Limb (tissue), 2 donors: Measurements from ENCODE around the gene MRPS23.
A peak's percentile ranks its signal among the peaks of the same experiment; 100 is the strongest.

Source experiments
- DNase-seq, 2 donors: peaks; one replicate each; pipeline ENCODE4 v3.0.0-alpha.2; 2016; ENCODE audit errors: extremely low spot score in 2 of 2

Gene MRPS23

GRCh38 chr17:57849874-57850754, at the start of gene MRPS23:
Gene MRPS23, minus strand, starts transcription at chr17:57850044. Its CDS starts 34 bp downstream, at chr17:57850010.
- peak; percentile 97 to 98 for DNase-seq

GRCh38 chr17:57899391-57899790, 49.5 kb upstream of the MRPS23 start:
- no peak for DNase-seq

- peak; percentile 88 to 93 for DNase-seq
Measured at GRCh38 chr17:57898487-57899311, 48.9 kb upstream of the MRPS23 start.

- peak in 1 of 2 donors; percentile 80 for DNase-seq
Measured at GRCh38 chr17:57895382-57896060, 45.7 kb upstream of the MRPS23 start.

- DNase-seq = no peak
Measured at GRCh38 chr17:57894848-57895247, 45.0 kb upstream of the MRPS23 start.

- DNase-seq = peak; percentile 89 to 93
Measured at GRCh38 chr17:57892820-57893595, 43.2 kb upstream of the MRPS23 start.

- DNase-seq = peak; percentile 74 to 91
Measured at GRCh38 chr17:57892146-57892819, 42.4 kb upstream of the MRPS23 start.

GRCh38 chr17:57890857-57891232, 41.0 kb upstream of the MRPS23 start:
- no peak for DNase-seq

- DNase-seq = no peak
Measured at GRCh38 chr17:57889892-57890856, 40.3 kb upstream of the MRPS23 start.

GRCh38 chr17:57889252-57889651, 39.4 kb upstream of the MRPS23 start:
- no peak for DNase-seq

- DNase-seq = no peak
Measured at GRCh38 chr17:57888311-57889216, 38.7 kb upstream of the MRPS23 start.

GRCh38 chr17:57887161-57887560, 37.3 kb upstream of the MRPS23 start:
- DNase-seq = no peak

- DNase-seq = no peak
Measured at GRCh38 chr17:57886020-57886419, 36.2 kb upstream of the MRPS23 start.

- DNase-seq = no peak
Measured at GRCh38 chr17:57885148-57885915, 35.5 kb upstream of the MRPS23 start.

- peak; percentile 85 to 88 for DNase-seq
Measured at GRCh38 chr17:57881783-57882351, 32.0 kb upstream of the MRPS23 start.

- DNase-seq = peak; percentile 80 to 93
Measured at GRCh38 chr17:57881143-57881542, 31.3 kb upstream of the MRPS23 start.

GRCh38 chr17:57880086-57880456, 30.2 kb upstream of the MRPS23 start:
- DNase-seq = no peak
